NOMO-1 (cell line): ENCODE measurements around the gene CCDC18.
A peak's percentile ranks its signal among the peaks of the same experiment; 100 is the strongest.
"Not testable (repeated sequence)": the region's sequence is repeated elsewhere in the genome, so short reads cannot be mapped to it uniquely, and the experiment has no call there.

Experiments used
- DNase-seq, 2 experiments: peaks; one replicate each; lab custom pipeline; 2025; ENCODE audit not compliant: unreplicated experiment in 2 of 2; lab: John Stamatoyannopoulos, UW

The CCDC18 gene

GRCh38 chr1:93172778-93173177 lies 7.7 kb upstream of the CCDC18 start:
- no peak for DNase-seq

DNA sequence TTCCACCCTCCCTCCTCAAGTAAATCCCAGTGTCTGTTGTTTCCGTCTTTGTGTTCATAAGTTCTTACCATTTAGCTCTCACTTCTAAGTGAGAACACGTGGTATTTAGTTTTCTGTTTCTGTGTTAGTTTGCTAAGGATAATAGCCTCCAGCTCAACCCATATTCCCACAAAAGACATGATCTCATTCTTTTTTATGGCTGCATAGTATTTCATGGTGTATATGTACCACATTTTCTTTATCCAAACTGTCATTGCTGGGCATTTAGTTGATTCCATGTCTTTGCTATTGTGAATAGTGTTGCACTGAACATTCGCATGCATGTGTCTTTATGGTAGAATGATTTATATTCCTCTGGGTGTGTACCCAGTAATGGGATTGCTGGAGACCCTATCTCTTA lies 5.9 kb upstream of the CCDC18 start:
- not testable (repeated sequence) for DNase-seq

DNA sequence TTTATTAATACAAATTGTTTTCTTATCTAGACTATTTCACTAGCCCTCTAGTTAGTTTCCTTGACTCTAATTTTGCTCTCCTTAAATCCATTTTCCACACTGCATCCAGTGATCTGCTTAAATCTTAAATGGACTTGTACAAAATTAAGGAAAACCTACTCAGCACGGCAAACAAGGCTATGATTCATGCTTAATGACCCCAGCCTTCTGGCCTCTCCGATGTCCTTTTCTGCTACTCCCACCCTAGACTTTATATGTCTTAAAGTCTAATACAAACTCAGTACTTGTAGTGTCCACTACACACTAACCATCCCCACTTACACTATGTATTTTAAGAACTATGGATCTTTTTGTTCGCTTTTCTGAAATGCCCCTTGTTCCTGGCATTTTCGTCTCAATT lies 2.5 kb upstream of the CCDC18 start:
- no peak for DNase-seq

GRCh38 chr1:93178418-93178817 lies 2.1 kb upstream of the CCDC18 start:
- no peak for DNase-seq

DNA sequence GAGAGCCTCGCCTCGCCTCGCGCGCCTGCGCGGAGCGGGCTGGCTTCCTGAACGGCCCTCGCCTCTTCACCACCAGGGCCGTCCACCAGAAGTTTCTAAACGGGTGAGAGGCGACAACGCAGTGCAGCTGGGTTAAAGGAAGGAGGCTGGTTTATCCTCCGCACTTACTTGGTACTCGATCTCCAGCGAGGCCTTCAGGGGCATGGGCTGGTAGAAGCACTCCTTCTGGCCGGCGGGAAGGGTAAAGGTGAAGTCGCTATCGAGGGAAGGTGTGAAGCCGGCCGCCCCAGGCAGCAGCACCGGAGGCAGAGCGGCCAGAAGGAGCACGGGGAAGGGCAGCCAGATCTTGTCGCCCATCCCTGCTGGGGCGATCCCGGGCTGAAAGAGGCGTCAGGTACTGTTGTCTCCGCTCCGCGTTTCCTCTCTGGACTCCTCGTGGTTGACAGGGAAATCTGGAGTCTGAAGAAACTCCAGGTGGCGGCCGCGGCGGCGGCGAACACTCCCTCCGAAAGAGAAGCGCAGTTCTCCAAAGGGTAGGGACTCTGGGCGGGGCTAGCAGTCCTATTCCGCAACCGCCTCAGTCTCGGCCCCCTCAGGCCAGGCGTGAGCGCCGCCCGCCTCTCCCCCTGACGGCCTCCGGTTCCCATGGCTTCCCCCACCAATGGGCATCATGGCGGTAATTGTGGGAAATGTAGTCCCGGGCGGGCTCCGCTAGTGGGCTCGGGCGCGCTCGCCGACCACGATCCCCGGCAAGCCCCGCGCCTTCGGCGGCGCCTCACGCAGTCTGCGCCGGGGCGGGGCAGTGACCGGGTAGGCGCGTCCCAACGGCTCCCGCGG lies 420 bp upstream of the CCDC18 start, which contains the start of gene TMED5:
TSS of gene TMED5 (minus strand) at position 528 of the 837 bp plus-strand sequence. CDS start at position 357, 171 bp downstream.
- peak; percentile 98 to 99 for DNase-seq

DNA sequence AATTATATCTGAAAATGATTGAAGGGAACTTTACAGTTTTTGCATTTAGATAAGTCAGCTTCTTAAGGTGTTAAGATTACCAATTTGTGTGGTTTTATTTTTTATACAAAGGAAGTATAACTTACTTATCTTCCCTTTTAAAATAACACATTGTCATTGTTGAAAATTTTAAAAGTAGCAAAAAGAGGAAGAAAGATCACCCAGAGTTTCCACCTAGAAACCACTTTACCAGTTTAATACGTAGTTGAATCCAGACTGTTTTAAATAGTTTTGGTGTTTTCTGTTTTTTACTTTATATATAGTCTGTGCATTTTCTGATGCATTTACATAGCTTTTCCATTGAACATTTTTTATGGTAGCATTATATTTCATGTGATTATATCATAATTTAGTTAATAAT lies 6.1 kb downstream of the CCDC18 start:
- peak; percentile 20 to 75 for DNase-seq

DNA sequence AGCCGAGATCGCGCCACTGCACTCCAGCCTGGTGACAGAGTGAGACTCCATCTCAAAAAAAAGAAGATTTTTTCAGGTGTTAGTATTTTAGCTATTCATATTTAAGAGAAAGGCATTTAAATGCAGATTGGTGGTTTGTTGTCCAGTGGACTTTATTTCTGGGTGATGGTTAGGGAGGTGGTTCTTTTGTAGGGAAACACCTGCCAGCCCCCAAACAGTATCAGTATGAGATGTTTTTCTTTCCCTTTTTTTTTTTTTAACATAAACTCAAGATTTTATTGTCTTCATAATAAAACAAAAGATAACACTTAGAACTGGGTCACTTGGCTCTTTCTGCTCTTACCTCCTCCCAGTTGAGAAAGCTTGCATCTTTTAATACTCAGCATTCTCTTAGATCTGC lies 9.9 kb downstream of the CCDC18 start:
- no peak for DNase-seq

DNA sequence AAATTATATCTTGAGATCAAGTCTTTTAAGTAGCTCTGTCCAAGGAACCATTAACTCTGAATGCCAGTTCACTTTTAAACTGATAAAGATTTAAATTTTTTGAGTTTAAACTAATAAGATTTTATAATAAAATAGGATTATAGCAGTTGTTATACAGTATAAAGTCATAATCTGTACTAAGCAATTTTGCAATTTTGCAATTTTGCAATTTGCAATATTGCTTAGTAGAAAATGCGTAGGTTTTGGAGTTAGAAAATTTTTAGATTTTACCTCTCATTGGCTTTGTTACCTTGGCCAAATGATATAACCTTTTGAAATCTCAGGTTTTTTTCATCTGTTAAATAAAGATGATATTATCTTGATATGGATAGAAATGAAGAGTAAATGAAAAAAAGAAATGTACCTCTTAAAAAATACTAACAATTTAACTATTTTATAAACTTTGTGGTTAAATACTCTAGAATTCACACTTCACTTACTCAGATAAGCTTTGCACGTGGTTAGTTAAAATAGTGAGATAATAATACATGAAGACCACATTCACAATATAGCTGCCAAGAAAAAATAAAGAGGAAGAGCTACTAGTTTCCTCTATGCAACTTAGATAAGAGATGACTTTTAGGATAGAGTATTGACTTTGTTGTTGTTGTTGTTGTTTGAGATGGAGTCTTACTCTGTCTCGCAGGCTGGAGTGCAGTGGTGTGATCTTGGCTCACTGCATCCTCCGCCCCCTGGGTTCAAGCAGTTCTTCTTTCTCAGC lies 13.9 kb downstream of the CCDC18 start:
- DNase-seq, result no peak

DNA sequence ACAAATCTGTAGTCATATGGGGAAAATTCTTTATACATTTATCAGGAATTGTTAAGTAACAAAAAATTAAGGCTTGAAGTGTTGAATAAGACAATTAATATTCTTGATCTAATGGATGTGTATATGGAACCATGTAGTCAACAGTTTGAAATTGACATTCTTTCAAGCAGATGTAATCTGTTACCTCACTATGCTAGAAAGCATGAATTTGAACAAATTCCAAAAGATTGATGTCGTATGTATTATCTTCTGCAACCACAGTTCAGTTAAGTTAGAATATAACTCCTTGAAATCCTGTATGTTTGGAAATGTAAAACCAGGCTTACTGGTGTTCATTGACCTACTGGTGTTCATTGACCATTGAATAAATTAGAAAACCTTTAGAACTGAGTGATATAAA lies 16.1 kb downstream of the CCDC18 start:
- DNase-seq, result no peak

DNA sequence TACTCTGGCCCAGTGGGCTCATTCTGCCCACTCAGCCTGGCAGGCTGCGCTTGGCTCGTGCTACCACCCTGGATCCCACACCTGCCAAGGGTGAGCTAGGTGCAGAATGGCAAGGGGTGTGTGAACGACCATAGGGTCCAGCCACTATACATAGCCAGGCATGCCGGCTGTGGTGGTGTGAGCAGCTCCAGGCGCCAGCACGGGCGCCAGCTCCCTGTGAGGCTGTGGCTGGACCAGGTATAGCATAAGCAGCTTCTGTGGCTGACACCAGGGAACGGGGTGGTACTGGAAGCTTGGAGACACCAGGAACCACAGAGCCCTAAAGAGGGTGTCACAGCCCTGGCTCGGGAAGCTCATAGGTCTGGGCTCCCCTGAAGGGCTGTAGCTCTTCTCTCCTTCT lies 18.6 kb downstream of the CCDC18 start:
- no peak for DNase-seq

GRCh38 chr1:93200086-93200620 lies 19.6 kb downstream of the CCDC18 start:
- no peak for DNase-seq

DNA sequence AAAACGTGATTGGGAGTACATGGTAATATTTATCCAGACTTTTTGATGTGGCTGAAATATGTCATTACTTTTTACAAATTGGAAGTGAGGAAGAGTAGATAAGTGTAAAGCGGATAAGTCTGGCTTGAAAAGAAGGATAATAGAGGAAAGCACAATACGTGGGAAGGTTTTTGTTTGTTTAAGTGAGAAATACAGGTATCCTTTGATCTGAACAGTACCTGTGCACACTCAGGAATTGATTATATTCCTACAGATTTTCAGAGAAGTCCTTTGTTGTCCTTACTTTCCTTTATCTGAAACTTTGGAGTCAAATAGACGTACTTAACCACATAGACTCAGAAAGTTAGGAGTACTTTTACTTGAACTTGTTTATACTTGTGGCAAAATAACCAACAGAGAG lies 20.2 kb downstream of the CCDC18 start:
- no peak for DNase-seq

GRCh38 chr1:93205892-93206566 lies 25.5 kb downstream of the CCDC18 start:
- no peak for DNase-seq

DNA sequence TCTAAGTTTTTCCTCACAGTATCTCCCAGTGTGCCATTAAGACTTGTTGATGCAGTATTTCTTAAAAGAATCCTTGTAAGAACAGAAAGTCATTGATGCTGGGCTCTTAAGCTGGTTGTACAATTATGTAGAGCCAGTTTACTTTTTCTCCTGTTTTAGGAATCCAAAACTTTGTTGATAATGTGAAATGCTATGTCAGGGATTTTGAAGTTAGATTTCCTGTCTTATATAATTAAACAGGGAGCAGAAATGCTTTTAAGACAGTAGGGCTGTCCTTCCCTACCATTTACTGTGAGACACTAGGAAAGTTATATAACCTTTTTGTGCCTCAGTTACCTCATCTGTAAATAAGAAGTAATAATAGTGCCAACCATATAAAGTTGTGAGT lies 26.0 kb downstream of the CCDC18 start:
- no peak for DNase-seq

DNA sequence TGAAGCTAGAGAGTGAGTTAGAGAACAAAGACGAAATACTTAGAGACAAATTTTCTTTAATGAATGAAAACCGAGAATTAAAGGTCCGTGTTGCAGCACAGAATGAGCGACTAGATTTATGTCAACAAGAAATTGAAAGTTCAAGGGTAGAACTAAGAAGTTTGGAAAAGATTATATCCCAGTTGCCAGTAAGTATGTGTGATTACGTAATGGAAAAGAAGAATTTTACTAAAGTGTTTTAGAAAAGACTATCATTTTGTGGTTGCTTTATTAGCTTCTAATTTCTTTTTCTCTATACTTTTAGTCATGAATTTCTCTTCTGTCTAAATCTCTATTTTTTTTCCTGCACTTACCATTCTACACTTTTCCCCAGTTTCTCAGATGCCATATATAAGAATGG lies 26.7 kb downstream of the CCDC18 start:
- DNase-seq, result no peak

GRCh38 chr1:93215322-93215721 lies 34.8 kb downstream of the CCDC18 start:
- no peak for DNase-seq

- no peak for DNase-seq
Observed at GRCh38 chr1:93219443-93219842, 38.9 kb downstream of the CCDC18 start.

DNA sequence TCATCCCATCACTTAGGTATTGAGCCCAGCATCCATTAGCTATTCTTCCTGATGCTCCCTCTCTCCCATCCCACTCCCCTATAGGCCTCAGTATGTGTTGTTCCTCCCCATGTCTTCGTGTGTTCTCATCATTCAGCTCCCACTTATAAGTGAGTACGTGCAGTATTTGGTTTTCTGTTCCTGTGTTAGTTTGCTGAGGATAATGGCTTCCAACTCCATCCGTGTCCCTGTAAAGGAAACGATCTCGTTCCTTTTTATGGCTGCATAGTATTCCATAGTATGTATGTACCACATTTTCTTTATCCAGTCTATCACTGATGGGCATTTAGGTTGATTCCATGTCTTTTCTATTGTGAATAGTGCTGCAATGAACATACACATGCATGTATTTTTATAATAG lies 40.2 kb downstream of the CCDC18 start:
- DNase-seq, result not testable (repeated sequence)

GRCh38 chr1:93221913-93222312 lies 41.4 kb downstream of the CCDC18 start:
- no peak for DNase-seq

GRCh38 chr1:93223023-93223675 lies 42.6 kb downstream of the CCDC18 start:
- no peak for DNase-seq

DNA sequence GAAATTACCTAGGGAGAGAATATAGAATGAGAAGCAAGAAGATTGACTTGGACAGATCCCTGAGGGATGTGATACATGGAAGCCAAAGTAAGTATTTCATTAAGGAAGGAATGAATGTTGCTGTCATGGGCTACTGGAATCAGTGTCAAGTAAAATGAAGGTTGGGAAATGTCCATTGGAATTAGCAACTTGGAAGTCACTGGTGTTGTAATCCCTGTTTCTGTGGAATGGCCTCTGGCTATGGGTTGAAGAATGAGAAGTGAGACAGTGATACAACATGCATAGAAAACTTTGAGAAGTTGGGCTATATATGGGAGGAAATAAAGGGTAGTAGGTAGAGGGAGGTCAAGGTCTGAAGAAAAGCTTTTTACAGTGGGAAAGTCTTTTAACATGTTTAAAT lies 54.7 kb downstream of the CCDC18 start:
- DNase-seq, result no peak
